Colonic mucosa (tissue), 4 donors: ENCODE data around the gene G6PC3. TPM values are rescaled to one million over a fixed set of nuclear protein-coding genes. Genes with fewer than 3 reads are reported as not detected.
"Not testable (repeated sequence)": the region's sequence is repeated elsewhere in the genome, so short reads cannot be mapped to it uniquely, and the experiment has no call there.

ENCODE experiments used
- DNase-seq: peaks from one replicate; pipeline ENCODE4 v3.0.0-alpha.2; 2020
- H3K27ac ChIP-seq: fragments of 200-600 bp; one replicate; pipeline ENCODE4 v1.8.0; 2021
- H3K27me3 ChIP-seq: fragments of 200-600 bp; one replicate; pipeline ENCODE4 v1.8.0; 2021
- H3K36me3 ChIP-seq: fragments of 200-600 bp; one replicate; pipeline ENCODE4 v1.8.0; 2021
- H3K4me1 ChIP-seq: fragments of 200-600 bp; one replicate; pipeline ENCODE4 v1.8.0; 2021; ENCODE audit warnings: mild to moderate bottlenecking
- H3K4me3 ChIP-seq: fragments of 200-600 bp; one replicate; pipeline ENCODE4 v1.8.0; 2021
- H3K9ac ChIP-seq, 2 donors: one replicate each; pipeline ENCODE4 v1.7.0; 2013; ENCODE audit warnings: control low read depth in 2 of 2, low read depth in 2 of 2, low read length in 2 of 2
- H3K9me3 ChIP-seq: fragments of 200-600 bp; one replicate; pipeline ENCODE4 v1.8.0; 2021
- CTCF ChIP-seq: fragments of 200-600 bp; IDR thresholded peaks from one replicate; pipeline ENCODE4 v1.8.0; 2022; ENCODE audit warnings: antibody characterized with exemption, mild to moderate bottlenecking
- intact Hi-C: fragments of 100-400 bp; cut with DNase I; formaldehyde crosslinking; loops from one replicate; pipeline ENCODE4 v1.14.1; 2022
- total RNA-seq, 2 donors: library from RNA; stranded (reverse); fragmentation: NEBNext Ultra II Directional in 1 of 2; extraction: Animal tissue kit (Norgen Biotek cat#: 25700) in 1 of 2; gene quantifications; one replicate each; pipeline ENCODE4 v1.2.1, GENCODE V29; 2021
- donor health status: healthy.
- donor health status: DM: no; HTN: no; CAD: no.
- donor health status: DM: no; HTN: no; CAD: no.

Gene G6PC3
- 10 to 100 TPM; 28.3 to 44.7 TPM for total RNA-seq

- Histone ChIP-seq H3K4me1 (peaks cover 5% of the 10 kb centered on the region), H3K27ac (peak within 1 kb of the TSS; percentile 90), H3K9ac (peak within 1 kb of the TSS; percentile 85 to 89), H3K9me3 (no peaks in the 10 kb centered on the region), H3K27me3 (no peaks in the 10 kb centered on the region), H3K36me3 (no peaks in the 10 kb centered on the region), H3K4me3 (peak within 1 kb of the TSS; percentile 71)
- intact Hi-C loops = loop anchor here (5.0 kb wide), 1 partner anchor 42 kb away; no protein-coding TSS in a partner anchor
- no peak for TF ChIP-seq CTCF
- DNase-seq = peak; percentile 98
Observed at GRCh38 chr17:44070455-44071197, at the start of gene G6PC3. Gene G6PC3, plus strand, starts transcription at chr17:44070735. Its CDS starts 231 bp downstream, at chr17:44070966.

- H3K9me3 ChIP-seq, H3K4me3 ChIP-seq, H3K36me3 ChIP-seq, intact Hi-C loops, H3K9ac ChIP-seq, H3K4me1 ChIP-seq, H3K27me3 ChIP-seq, H3K27ac ChIP-seq, DNase-seq: not testable (repeated sequence)
Observed at GRCh38 chr17:44021227-44021626, 49.3 kb upstream of the G6PC3 start.

GRCh38 chr17:44022246-44022645, 48.3 kb upstream of the G6PC3 start:
- H3K27ac ChIP-seq = no peak overlapping the region
- no peaks in the 10 kb centered on the region for H3K4me1 ChIP-seq
- H3K9me3 ChIP-seq = no peaks in the 10 kb centered on the region
- intact Hi-C loops = no loop called here
- no peak for DNase-seq
- no peak overlapping the region for H3K9ac ChIP-seq
- H3K27me3 ChIP-seq = no peaks in the 10 kb centered on the region
- no peak for TF ChIP-seq CTCF
- H3K36me3 ChIP-seq = no peaks in the 10 kb centered on the region
- H3K4me3 ChIP-seq = no peak overlapping the region

GRCh38 chr17:44023545-44024270, 46.8 kb upstream of the G6PC3 start:
- H3K4me3 ChIP-seq = no peak overlapping the region
- no peaks in the 10 kb centered on the region for H3K36me3 ChIP-seq
- intact Hi-C loops = no loop called here
- no peak for TF ChIP-seq CTCF
- H3K9ac ChIP-seq = no peak overlapping the region
- DNase-seq = no peak
- H3K9me3 ChIP-seq = no peaks in the 10 kb centered on the region
- no peak overlapping the region for H3K27ac ChIP-seq
- no peaks in the 10 kb centered on the region for H3K4me1 ChIP-seq
- no peaks in the 10 kb centered on the region for H3K27me3 ChIP-seq

GRCh38 chr17:44024271-44024663, 46.3 kb upstream of the G6PC3 start:
- intact Hi-C loops = no loop called here
- H3K9me3 ChIP-seq = no peaks in the 10 kb centered on the region
- no peak overlapping the region for H3K27ac ChIP-seq

More at GRCh38 chr17:44024271-44024663, 46.3 kb upstream of the G6PC3 start:
- Histone ChIP-seq H3K27me3 (no peaks in the 10 kb centered on the region), H3K4me1 (no peaks in the 10 kb centered on the region), H3K9ac (no peak overlapping the region), H3K36me3 (no peaks in the 10 kb centered on the region), H3K4me3 (no peak overlapping the region)
- no peak for TF ChIP-seq CTCF
- DNase-seq = no peak
